Endothelial cell of umbilical vein (primary cell): Measurements from ENCODE around the gene NEMP2. TPM values are rescaled to one million over a fixed set of nuclear protein-coding genes. Genes with fewer than 3 reads are reported as not detected.

ENCODE experiments used
- BruUV-seq: library from RNA; stranded (reverse); fragments of 400-500 nt; replicated peaks from 2 replicates; lab custom pipeline; 2021; lab: Mats Ljungman, UMichigan
- CTCF ChIA-PET: fragments of 300-600, 350-600 bp; sonication (Branson Sonifier 250); formaldehyde crosslinking; loops from one replicate; lab custom pipeline; 2021; ENCODE audit warnings: antibody characterized with exemption, inconsistent platforms; lab: Charles Lee
- POLR2A ChIA-PET: fragments of 300-600, 350-600 bp; sonication (Branson Sonifier 250); formaldehyde crosslinking; loops from one replicate; lab custom pipeline; 2021; ENCODE audit warnings: antibody characterized with exemption, inconsistent platforms; lab: Charles Lee
- DNase-seq: peaks from one replicate; pipeline ENCODE4 v3.0.0-alpha.2; 2011; ENCODE audit warnings: low read depth, low spot score
- FAIRE-seq: peaks from 2 replicates; lab custom pipeline; 2011; peaks lifted over from hg19 to GRCh38; lab: Jason Lieb, UNC
- H2AFZ ChIP-seq: 2 replicates; pipeline ENCODE4 v1.6.0; 2012; ENCODE audit warnings: low read depth, low read length, control low read depth, inconsistent platforms
- H3K27ac ChIP-seq: 2 replicates; pipeline ENCODE4 v1.5.1; 2011; ENCODE audit warnings: low read depth, mild to moderate bottlenecking, control low read depth, low read length, moderate library complexity; ENCODE audit not compliant: insufficient read depth
- H3K27me3 ChIP-seq, 2 experiments: 2 replicates each; pipeline versions ENCODE4 v1.6.0 to v1.6.1; 2011; ENCODE audit warnings: low read length in 2 of 2, mixed read lengths in 1 of 2; ENCODE audit not compliant: control insufficient read depth in 2 of 2, insufficient read depth in 2 of 2
- H3K36me3 ChIP-seq, 2 experiments: 2 replicates in 1 of 2; 3 replicates in 1 of 2; pipeline ENCODE4 v1.5.1; 2011; ENCODE audit warnings: low read length in 2 of 2, mild to moderate bottlenecking in 1 of 2, moderate library complexity in 1 of 2; ENCODE audit not compliant: control insufficient read depth in 2 of 2, insufficient read depth in 2 of 2; ENCODE audit errors: extremely low read depth in 1 of 2
- H3K4me1 ChIP-seq: 3 replicates; pipeline ENCODE4 v1.5.1; 2011; ENCODE audit warnings: mild to moderate bottlenecking, low read length; ENCODE audit not compliant: control insufficient read depth, insufficient read depth; ENCODE audit errors: extremely low read depth
- H3K4me2 ChIP-seq: 2 replicates; pipeline ENCODE4 v1.6.1; 2011; ENCODE audit warnings: low read length, control low read depth, mixed read lengths; ENCODE audit not compliant: insufficient read depth
- H3K4me3 ChIP-seq, 3 experiments: fragments of 200-600 bp in 1 of 3; sonication (generic), shearing (Covaris generic) in 1 of 3; replicated peaks in 1 of 3; 2 replicates each; pipeline ENCODE4 v1.5.1; 2011 to 2016; ENCODE audit warnings: control low read depth in 3 of 3, low read length in 3 of 3, mild to moderate bottlenecking in 2 of 3, inconsistent platforms in 1 of 3, low read depth in 1 of 3, moderate library complexity in 1 of 3; ENCODE audit not compliant: insufficient read depth in 1 of 3
- H3K79me2 ChIP-seq: 2 replicates; pipeline ENCODE4 v1.6.0; 2012; ENCODE audit warnings: low read length, inconsistent platforms; ENCODE audit not compliant: control insufficient read depth, insufficient read depth
- H3K9ac ChIP-seq: replicated peaks from 2 replicates; pipeline ENCODE3; 2011; ENCODE audit warnings: low read length, control low read depth; ENCODE audit not compliant: insufficient read depth; ENCODE audit errors: extremely low read depth
- H3K9me1 ChIP-seq: replicated peaks from 3 replicates; pipeline ENCODE4 v1.6.0; 2011; ENCODE audit warnings: mild to moderate bottlenecking, low read length; ENCODE audit not compliant: control insufficient read depth, insufficient read depth; ENCODE audit errors: extremely low read depth
- H3K9me3 ChIP-seq: replicated peaks from 2 replicates; pipeline ENCODE4 v1.5.1; 2012; ENCODE audit warnings: low read length, inconsistent platforms; ENCODE audit not compliant: control insufficient read depth, insufficient read depth
- H4K20me1 ChIP-seq: replicated peaks from 2 replicates; pipeline ENCODE3; 2011; ENCODE audit warnings: mild to moderate bottlenecking, low read length; ENCODE audit not compliant: control insufficient read depth, insufficient read depth; ENCODE audit errors: extremely low read depth
- EZH2 ChIP-seq: IDR thresholded peaks from 2 replicates; pipeline ENCODE4 v1.6.1; 2012; ENCODE audit warnings: borderline replicate concordance, low read depth, mild to moderate bottlenecking, moderate library complexity, low read length, inconsistent platforms; ENCODE audit not compliant: severe bottlenecking
- FOS ChIP-seq: IDR thresholded peaks from 2 replicates; pipeline ENCODE4 v1.6.1; 2011; ENCODE audit warnings: mild to moderate bottlenecking, low read length, moderate library complexity, borderline replicate concordance; ENCODE audit not compliant: insufficient read depth
- JUN ChIP-seq: IDR thresholded peaks from 2 replicates; pipeline ENCODE4 v1.6.1; 2011; ENCODE audit warnings: borderline replicate concordance, low read depth; ENCODE audit not compliant: insufficient read length, insufficient read depth
- MYC ChIP-seq: IDR thresholded peaks from one replicate; pipeline ENCODE4 v1.6.1; 2011; ENCODE audit warnings: mild to moderate bottlenecking, low read depth, low read length
- POLR2A ChIP-seq: IDR thresholded peaks from 2 replicates; pipeline ENCODE4 v1.6.1; 2012; ENCODE audit warnings: low read depth, mild to moderate bottlenecking, control low read depth, low read length
- dilution Hi-C: fragments of 300-500 bp; cut with MboI; formaldehyde crosslinking; loops from one replicate; pipeline ENCODE4 v1.15.0; 2019; ENCODE audit warnings: low sequenced_read_pairs; ENCODE audit not compliant: extremely low pct_ligation_motif_present
- intact Hi-C: fragments of 100-400 bp; cut with micrococcal nuclease; formaldehyde crosslinking; loops from one replicate; pipeline ENCODE4 v1.10.0; 2022
- polyA plus RNA-seq, 4 experiments: library from polyadenylated mRNA; depleted of rRNA in 3 of 4; stranded (reverse) in 3 of 4; unstranded in 1 of 4; fragments of >200 nt; gene quantifications; 2 replicates each; pipeline versions ENCODE4 v1.2.1 to v1.2.3, GENCODE V29; 2011 to 2012; ENCODE audit warnings: missing spikeins in 1 of 4
- total RNA-seq: library from RNA; stranded (reverse); gene quantifications from 2 replicates; pipeline ENCODE4 v1.2.3, GENCODE V29; 2021
- TF ChIP-seq, protein P1 (sequence below): IDR thresholded peaks from 2 replicates; pipeline ENCODE4 v1.6.1; 2011; ENCODE audit not compliant: insufficient read depth, insufficient read length
- TF ChIP-seq, protein P2 (sequence below), 2 donors: IDR thresholded peaks; 1 replicate in 1 of 2; 2 replicates in 1 of 2; pipeline ENCODE4 v1.5.1; 2011; ENCODE audit warnings: low read length in 2 of 2, mild to moderate bottlenecking in 2 of 2, moderate library complexity in 2 of 2, control low read depth in 1 of 2, inconsistent platforms in 1 of 2, low read depth in 1 of 2; ENCODE audit not compliant: insufficient read depth in 1 of 2; ENCODE audit errors: extremely low read depth in 1 of 2

NEMP2 gene
- total and polyA plus RNA-seq, 2 donors (not counting 3 experiments of a cell fraction or from before 2014, with no cell fraction given) = 3.1 to 8.4 TPM

DNA sequence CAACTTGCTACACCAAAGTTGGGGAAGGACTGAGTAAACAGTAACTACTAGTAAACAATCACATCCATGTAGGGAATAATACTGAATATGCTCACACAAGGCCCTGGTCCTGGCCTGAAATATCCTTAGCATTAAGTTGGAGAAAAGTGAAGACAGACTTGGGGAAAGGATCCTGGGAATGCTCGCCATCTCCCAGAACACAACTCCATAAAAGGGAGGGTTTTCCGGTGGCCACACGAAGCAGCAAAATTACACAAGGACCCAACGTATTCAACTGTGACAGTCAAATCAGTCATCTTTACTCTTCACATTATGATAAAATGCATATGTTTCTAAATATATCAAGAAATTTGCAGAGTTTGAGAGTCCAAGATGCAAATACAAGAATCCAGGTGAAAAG is 7.3 kb downstream of the NEMP2 start:
- dilution Hi-C loops (no loop called here), intact Hi-C loops (no loop called here)
- no peaks in the 10 kb centered on the region for H3K9me1 ChIP-seq
- H3K27ac ChIP-seq = no peak overlapping the region
- H2AFZ ChIP-seq = no peak overlapping the region
- H3K4me1 ChIP-seq = no peaks in the 10 kb centered on the region
- no peaks in the 10 kb centered on the region for H3K36me3 ChIP-seq
- POLR2A ChIA-PET = no interaction called here
- H3K9ac ChIP-seq = no peak overlapping the region
- no peaks in the 10 kb centered on the region for H4K20me1 ChIP-seq
- CTCF ChIA-PET = interaction anchor here (0.6 kb wide), 1 partner anchor 10 kb away, joined by 3 read pairs; no protein-coding TSS in a partner anchor
- FAIRE-seq (no peak), DNase-seq (no peak)
- TF ChIP-seq JUN (no peak), POLR2A (no peak), MYC (no peak), FOS (no peak), EZH2 (no peak)
- TF ChIP-seq, protein P1, sequence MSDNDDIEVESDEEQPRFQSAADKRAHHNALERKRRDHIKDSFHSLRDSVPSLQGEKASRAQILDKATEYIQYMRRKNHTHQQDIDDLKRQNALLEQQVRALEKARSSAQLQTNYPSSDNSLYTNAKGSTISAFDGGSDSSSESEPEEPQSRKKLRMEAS = no peak
- TF ChIP-seq, protein P2, sequence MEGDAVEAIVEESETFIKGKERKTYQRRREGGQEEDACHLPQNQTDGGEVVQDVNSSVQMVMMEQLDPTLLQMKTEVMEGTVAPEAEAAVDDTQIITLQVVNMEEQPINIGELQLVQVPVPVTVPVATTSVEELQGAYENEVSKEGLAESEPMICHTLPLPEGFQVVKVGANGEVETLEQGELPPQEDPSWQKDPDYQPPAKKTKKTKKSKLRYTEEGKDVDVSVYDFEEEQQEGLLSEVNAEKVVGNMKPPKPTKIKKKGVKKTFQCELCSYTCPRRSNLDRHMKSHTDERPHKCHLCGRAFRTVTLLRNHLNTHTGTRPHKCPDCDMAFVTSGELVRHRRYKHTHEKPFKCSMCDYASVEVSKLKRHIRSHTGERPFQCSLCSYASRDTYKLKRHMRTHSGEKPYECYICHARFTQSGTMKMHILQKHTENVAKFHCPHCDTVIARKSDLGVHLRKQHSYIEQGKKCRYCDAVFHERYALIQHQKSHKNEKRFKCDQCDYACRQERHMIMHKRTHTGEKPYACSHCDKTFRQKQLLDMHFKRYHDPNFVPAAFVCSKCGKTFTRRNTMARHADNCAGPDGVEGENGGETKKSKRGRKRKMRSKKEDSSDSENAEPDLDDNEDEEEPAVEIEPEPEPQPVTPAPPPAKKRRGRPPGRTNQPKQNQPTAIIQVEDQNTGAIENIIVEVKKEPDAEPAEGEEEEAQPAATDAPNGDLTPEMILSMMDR (IDR thresholded peaks at IDR 0.05; ENCODE audit: extremely low read depth in 1 of 2, insufficient read depth in 1 of 2, low read depth in 1 of 2, low read length in 2 of 2) = no peak
- H3K27me3 ChIP-seq = no peaks in the 10 kb centered on the region
- H3K4me2 ChIP-seq = no peak overlapping the region
- BruUV-seq = no TSS peak
- H3K4me3 ChIP-seq = no peak overlapping the region
- H3K79me2 ChIP-seq = no peaks in the 10 kb centered on the region
- no peaks in the 10 kb centered on the region for H3K9me3 ChIP-seq
